DMS79 (cell line): ENCODE measurements around the gene FHAD1.
"Not testable (repeated sequence)": the region's sequence is repeated elsewhere in the genome, so short reads cannot be mapped to it uniquely, and the experiment has no call there.

Experiments
- DNase-seq: peaks from one replicate; lab custom pipeline; 2025; lab: John Stamatoyannopoulos, UW

Gene FHAD1

DNA sequence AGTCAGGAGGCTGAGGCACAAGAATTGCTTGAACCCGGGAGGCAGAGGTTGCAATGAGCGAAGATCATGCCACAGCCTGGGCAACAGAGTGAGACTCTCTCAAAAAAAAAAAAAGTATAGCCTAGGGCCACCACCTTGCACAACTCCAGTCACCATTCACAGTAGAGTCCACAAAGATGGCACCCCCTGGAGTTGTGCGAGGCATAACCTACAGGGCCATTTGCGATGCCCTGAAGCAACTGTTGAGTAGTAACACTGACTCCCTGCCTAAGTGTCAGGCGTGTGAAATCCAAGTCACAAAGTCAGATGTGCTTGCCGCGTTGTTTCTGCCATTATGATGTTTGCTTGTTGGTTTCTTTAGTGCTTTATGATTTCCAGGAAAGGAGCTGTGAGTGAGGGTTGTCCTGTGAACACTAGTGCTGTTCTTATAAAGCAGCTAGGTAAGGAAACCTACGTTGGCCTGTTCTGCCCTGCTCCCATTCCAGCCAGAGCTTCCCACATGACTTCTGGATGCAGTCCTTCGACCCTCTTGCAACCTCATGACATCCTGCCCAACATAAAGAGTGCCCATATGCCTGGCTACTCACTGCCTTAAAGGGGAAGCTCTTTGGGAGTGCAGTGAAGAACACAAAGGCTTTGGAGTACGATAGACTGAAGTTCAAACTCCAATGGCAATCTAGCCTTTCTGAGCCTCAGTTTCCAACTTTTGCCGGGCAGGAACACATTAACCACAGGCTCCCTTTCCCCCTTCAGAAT lies 29.8 kb downstream of the FHAD1 start:
- no peak for DNase-seq

DNA sequence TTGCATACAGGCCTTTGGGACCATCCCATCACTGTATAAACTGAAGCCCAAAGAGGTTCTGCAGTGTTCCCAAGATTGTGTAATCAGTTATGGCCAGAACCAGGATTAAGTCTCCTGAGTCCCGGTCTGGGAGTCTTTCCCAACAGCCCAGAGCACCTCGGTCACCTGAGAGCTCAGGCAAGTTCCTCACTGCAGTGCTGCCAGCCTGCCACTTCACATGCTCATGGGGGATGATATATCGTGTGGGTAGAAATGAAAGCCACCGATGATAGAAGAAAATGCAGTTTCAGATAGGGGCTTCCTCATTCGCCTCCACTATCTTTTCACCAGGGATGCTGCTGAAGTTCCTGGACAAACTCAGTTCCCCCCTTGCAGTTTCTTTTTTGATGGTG lies 30.4 kb downstream of the FHAD1 start:
- no peak for DNase-seq

DNA sequence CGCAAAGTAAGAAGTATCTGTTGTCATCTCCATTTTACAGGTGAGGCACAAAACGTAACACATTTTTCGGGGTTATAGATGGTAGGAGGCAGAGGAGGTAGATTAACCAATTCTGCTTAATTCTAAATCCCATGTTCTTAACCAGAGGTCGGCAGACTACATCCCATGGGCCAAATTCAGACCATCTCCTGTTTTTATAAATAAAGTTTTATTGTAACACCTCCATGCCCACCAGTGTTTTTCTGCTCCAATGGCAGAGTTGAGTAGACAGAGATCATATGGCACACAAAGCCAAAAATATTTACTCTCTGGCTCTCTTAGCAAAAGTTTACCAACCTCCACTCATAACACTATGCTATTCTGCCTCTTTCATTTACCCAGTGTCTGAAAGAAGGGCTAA lies 30.9 kb downstream of the FHAD1 start:
- DNase-seq = no peak

- DNase-seq = no peak
These were observed 32.7 kb downstream of the FHAD1 start for GRCh38 chr1:15279576-15280230.

DNA sequence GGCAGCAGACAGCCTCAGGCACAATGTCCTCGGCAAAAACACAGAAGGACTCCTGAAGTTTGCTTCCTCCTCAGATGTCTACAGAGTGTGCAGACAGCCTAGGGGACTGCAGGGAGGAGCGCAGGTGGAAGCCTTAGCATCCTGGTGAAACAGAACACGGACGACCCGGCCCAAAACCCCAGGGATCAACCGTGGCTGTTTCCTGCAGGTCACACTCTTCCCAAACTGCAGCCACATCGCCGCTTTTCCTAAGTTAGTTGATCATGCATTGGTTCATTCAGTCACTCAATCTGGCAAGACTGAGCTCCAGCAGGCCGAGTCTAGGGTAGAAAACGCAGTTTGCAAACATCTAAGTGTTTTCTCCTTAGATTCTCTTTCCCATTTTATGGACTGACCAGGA lies 33.4 kb downstream of the FHAD1 start:
- no peak for DNase-seq

DNA sequence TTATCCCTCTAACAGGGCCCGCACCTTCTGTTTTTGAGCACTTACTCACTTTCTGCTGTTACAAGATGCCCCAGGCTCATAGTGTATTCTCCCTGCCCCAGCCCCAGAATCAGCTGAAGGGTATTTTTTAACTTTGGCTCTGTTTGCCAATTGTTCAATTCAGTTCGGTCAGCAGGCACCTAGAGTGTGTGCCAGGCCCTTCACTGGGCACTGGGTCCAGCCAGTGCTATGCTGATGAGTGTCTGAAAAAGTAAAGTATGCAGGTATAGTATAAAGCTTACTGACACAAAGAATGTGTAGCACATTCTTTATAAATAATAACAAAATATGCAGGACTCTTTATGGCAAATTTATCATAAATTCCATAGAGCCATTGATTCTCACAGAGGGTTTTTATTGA lies 35.0 kb downstream of the FHAD1 start:
- no peak for DNase-seq

DNA sequence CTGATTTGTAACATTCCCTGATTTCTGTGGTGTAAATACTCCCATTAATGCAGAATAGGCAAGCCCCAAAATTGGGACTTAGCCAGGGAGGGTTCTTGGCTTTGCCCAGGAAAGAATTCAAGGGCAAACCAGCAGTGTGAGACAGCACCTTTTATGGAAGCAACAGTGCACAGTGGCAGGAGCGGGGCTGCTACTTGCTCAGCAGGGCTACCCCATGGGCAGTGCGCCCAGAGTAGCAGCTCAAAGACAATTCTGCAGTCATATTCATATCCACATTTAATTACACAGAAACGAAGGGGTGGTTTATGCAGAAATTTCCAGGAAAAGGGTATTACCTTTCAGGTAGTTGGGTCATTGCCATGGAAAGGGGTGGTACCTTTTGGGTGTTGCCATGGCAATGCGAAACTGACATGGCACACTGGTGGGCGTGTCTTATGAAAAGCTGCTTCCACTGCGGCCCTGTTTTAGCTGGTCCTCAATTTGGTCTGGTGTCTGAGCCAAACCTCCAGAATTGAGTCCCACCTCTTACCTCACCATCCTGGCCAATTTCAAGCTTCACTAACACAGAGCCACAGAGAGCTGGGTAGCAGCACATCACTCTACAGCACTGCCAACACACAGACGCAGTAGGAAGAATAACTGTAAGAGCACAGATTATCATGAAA lies 35.9 kb downstream of the FHAD1 start:
- no peak for DNase-seq

- DNase-seq = no peak
These were observed 36.5 kb downstream of the FHAD1 start for GRCh38 chr1:15283526-15283925.

DNA sequence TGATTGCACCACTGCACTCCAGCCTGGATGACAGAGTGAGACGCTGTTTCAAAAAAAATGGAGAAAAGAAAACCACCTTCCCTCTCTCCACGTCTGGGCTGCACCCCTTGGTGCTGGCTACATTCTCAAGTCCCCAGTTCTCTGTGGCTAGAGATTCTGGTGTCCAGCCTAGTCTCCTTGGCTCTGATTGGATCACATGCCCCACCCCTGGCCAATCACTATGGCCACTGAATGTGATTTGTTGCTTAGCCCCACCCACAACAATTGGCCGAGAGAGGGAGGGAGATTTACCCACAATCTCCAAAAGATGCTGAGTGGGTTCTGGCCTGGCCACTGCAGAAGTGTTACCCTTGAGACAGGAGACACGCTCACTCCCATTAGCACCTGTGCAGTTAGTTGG lies 39.4 kb downstream of the FHAD1 start:
- DNase-seq = no peak

GRCh38 chr1:15287035-15287979 lies 40.3 kb downstream of the FHAD1 start:
- no peak for DNase-seq

DNA sequence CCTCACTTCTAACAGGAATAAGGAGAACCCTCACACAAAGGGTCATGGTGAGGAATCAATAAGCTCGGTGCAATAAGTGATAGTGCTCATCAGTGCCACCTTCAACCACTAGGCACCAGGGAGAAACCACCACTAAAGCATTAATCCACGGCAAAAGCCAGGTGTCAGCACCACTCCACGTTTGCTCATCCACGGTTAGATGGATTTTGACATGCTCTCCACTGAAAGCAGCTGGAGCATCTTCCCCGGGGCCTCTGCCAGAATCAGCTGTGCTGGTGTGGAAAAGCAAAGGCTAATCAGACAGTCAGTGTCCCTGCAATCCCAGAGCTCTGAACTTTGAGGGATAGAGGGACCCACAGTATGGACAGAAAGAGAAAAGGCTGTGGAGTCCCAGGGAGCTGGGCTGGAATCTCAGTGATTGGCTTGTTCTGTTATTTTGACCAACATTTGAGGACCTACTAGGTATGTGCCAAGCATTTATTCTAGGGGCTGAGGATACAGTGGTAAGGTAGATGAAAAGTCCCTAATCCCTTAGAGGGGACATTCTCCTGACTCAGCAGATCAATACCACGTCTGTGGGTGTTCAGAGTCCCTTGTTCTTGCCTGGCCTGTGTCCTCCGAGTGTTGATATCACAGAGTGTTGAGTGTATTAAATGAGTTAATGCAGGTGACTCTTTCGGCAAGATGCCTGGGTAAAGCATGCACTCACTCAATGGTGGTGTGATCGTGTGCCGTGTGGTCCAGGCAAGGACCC lies 41.3 kb downstream of the FHAD1 start:
- DNase-seq = no peak

GRCh38 chr1:15289251-15289651 lies 42.2 kb downstream of the FHAD1 start:
- DNase-seq = no peak

DNA sequence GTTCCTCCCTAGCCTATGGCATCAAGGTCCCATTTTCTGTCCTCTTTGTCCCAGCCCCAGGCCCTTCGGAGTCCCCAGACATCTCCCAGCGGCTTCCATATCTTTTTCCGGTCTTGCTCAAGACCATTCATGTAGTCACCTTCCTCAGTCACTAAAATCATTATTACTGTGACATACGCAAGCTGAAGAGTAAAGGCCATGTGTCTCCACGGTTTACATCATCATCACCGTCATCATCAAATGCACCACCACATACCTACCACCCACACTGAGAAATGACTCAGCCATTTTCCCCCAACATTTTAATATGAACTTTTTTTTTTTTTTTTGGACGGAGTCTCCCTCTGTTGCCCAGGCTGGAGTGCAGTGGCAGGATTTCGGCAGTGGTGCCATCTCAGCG lies 43.4 kb downstream of the FHAD1 start:
- no peak for DNase-seq

- DNase-seq = no peak
These were observed 48.7 kb downstream of the FHAD1 start for GRCh38 chr1:15295696-15296095.

DNA sequence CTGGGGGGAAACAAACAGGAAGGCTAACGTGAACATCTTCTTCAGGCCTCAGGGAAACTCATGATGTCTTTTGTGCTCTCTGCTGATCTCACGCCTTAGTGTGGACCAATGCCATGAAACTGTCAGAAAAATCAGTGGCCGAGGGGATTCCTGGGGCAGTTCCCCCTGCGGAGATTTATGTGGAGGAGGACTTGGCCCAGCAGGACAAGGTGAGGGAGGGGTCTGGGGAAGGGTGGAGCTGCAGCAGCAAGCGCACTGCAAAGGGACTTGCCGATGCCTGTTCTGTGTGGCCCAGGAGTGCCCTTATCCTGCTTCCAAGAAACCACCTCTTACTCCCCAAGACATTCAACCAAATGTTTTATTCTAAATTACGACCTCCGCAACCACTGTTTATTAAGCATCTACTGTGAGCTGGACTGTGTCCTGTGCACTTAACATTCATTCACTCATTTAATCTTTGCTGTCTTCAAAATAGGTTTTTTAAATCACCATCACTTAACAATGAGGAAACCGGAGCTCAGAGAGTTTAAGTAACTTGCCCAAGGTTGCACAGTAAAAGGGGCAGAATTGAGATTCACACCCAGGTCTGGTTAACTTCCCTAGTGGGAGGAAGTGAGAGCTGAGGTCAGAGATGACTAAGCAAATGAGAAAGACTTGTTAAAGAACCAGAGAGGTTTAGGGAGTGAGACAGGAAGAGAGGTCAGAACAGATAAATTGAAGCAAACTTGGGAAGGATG lies 49.7 kb downstream of the FHAD1 start:
- DNase-seq = no peak

GRCh38 chr1:15297975-15298374 lies 51.0 kb downstream of the FHAD1 start:
- DNase-seq = not testable (repeated sequence)

- DNase-seq = no peak
These were observed 52.2 kb downstream of the FHAD1 start for GRCh38 chr1:15299179-15299578.

DNA sequence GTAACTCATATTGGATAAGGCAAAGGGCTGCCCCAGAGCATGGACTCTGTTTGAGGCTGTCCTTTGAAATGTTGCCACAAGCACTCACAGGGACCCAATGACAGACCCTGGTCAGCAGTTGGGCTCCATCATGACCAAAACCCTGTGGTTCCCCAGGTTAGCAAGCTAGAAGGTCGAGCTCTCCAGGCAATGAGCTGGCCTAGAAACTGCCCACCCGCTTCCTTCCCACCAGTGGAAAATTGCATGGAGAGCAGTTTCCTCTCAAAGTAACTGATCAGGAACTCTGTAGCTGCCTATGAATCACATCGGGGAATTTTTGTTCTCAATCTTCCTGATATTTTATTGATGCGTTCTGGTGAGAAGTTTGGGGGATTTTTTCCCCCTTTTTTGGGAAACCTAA lies 52.8 kb downstream of the FHAD1 start:
- no peak for DNase-seq

DNA sequence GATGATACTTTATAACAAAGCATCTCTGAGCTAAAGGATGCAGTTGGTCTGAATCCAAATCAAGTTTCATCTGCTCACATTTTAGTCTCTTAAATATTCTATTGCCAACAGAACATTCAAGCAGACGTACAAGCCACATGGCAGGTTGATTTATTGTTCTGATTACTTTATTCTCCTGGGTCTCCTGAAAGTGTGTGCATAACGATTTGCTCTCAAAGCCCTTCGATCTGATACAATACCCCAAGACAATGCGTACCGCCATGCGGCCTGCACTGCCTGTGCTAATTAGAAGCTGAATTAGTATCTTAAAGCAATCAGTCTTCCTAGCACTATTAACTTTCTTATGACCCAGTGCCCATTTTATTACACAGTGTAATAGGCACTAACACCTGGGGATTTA lies 56.9 kb downstream of the FHAD1 start:
- no peak for DNase-seq

GRCh38 chr1:15304708-15305467 lies 57.9 kb downstream of the FHAD1 start:
- no peak for DNase-seq
